Frontal cortex (tissue), 4 donors: ENCODE results near the gene SP3. TPM values are rescaled to one million over a fixed set of nuclear protein-coding genes. Genes with fewer than 3 reads are reported as not detected.

Source experiments
- DNase-seq, 2 donors: peaks; one replicate each; pipeline ENCODE4 v3.0.0; 2012; ENCODE audit warnings: low spot score in 2 of 2
- FAIRE-seq: peaks from 2 replicates; lab custom pipeline; 2012; peaks lifted over from hg19 to GRCh38; lab: Jason Lieb, UNC
- total RNA-seq: library from RNA; depleted of rRNA; stranded (reverse); fragments of >200 nt; gene quantifications from one replicate; pipeline ENCODE4 v1.2.3, GENCODE V29; 2014
- donor health status: control.
- donor health status: control.
- donor health status: control.

Gene SP3
- total RNA-seq, 1 donor from 2014 or later = 159 TPM

- FAIRE-seq = no peak
- no peak for DNase-seq
Measured at GRCh38 chr2:173868406-173868805, 96.8 kb downstream of the SP3 start.

GRCh38 chr2:173866874-173867618 is 98.1 kb downstream of the SP3 start:
- FAIRE-seq (no peak), DNase-seq (no peak)

- DNase-seq (no peak), FAIRE-seq (no peak)
Measured at GRCh38 chr2:173865971-173866873, 99.0 kb downstream of the SP3 start.

- FAIRE-seq = no peak
- DNase-seq = no peak
Measured at GRCh38 chr2:173862612-173863217, 102.5 kb downstream of the SP3 start.

GRCh38 chr2:173860566-173860965 is 104.6 kb downstream of the SP3 start:
- DNase-seq (no peak), FAIRE-seq (no peak)

- no peak for FAIRE-seq
- DNase-seq = no peak
Measured at GRCh38 chr2:173860082-173860481, 105.1 kb downstream of the SP3 start.

GRCh38 chr2:173858291-173858731 is 106.9 kb downstream of the SP3 start:
- FAIRE-seq (no peak), DNase-seq (no peak)
